SH-SY5Y (cell line): ENCODE results near the gene ACTR5.

Experiments used
- GATA2 ChIP-seq: IDR thresholded peaks from 2 replicates; pipeline ENCODE4 v1.6.1; 2011; ENCODE audit warnings: mild to moderate bottlenecking, low read depth, low read length
- GATA3 ChIP-seq: IDR thresholded peaks from 2 replicates; pipeline ENCODE4 v1.6.1; 2011; ENCODE audit warnings: low read depth, mild to moderate bottlenecking, low read length, moderate library complexity

- TF ChIP-seq GATA2 = no peak
- no peak for TF ChIP-seq GATA3
Measured at GRCh38 chr20:38727607-38728190, 20.6 kb upstream of the ACTR5 start.
